Measurements from ENCODE around the gene MRPS2. TPM values are rescaled to one million over a fixed set of nuclear protein-coding genes. Genes with fewer than 3 reads are reported as not detected.
A peak's percentile ranks its signal among the peaks of the same experiment; 100 is the strongest.

Gene MRPS2
- total and polyA plus RNA-seq, 9 of the 15 experiments (the other 6 are each of a cell fraction or from before 2014, with no cell fraction given), result 8.0 to 167 (median 81.3) TPM

- no peak for TF ChIP-seq FOXO4 (CRISPR knock-in tag; IDR thresholded peaks at IDR 0.05)
- TF ChIP-seq KAT2B (IDR thresholded peaks at IDR 0.05; ENCODE audit: low read depth, low read length), result no peak
- TF ChIP-seq ZBTB12 (CRISPR knock-in tag; IDR thresholded peaks at IDR 0.05), result no peak
- no peak for TF ChIP-seq SRSF9 (IDR thresholded peaks at IDR 0.05; ENCODE audit: borderline replicate concordance, low read depth, low read length)
- no peak for TF ChIP-seq SMC3 (conservative IDR thresholded peaks at IDR 0.05; ENCODE audit: insufficient read depth, low read depth, low read length)
- TF ChIP-seq JUND (IDR thresholded peaks at IDR 0.05; ENCODE audit: borderline replicate concordance, low read depth, low read length), result peak; percentile 93
- peak; percentile 88; the same call in 2 of the 3 replicates for TF ChIP-seq JUND (tag; IDR thresholded peaks at IDR 0.05; ENCODE audit: borderline replicate concordance, low read depth, low read length)
- TF ChIP-seq CUX1 (CRISPR knock-in tag; IDR thresholded peaks at IDR 0.05), result peak; percentile 88
- no peak for TF ChIP-seq ZNF445 (CRISPR knock-in tag; IDR thresholded peaks at IDR 0.05; ENCODE audit: low read depth)
- no peak for TF ChIP-seq U2AF2 (optimal IDR thresholded peaks at IDR 0.05; ENCODE audit: low read depth, low read length)
- TF ChIP-seq EWSR1 (IDR thresholded peaks at IDR 0.05; ENCODE audit: borderline replicate concordance, low read depth, partially characterized antibody), result no peak
- TF ChIP-seq DACH1 (IDR thresholded peaks at IDR 0.05; ENCODE audit: partially characterized antibody), result no peak
- peak; percentile 81; the same call in 1 of the 2 replicates for TF ChIP-seq JUN (IDR thresholded peaks at IDR 0.05; ENCODE audit: borderline replicate concordance, low read depth, low read length)
- TF ChIP-seq JUN (CRISPR knock-in tag; IDR thresholded peaks at IDR 0.05; ENCODE audit: borderline replicate concordance), result no peak
- peak; percentile 96 for TF ChIP-seq MAFG (tag; conservative IDR thresholded peaks at IDR 0.05)
- TF ChIP-seq HDAC6 (IDR thresholded peaks at IDR 0.05; ENCODE audit: low read depth, low read length), result no peak
- TF ChIP-seq TRIM24 (IDR thresholded peaks at IDR 0.05), result peak in 1 of 2 experiments; percentile 68; a peak in 1 of 4 replicates
- TF ChIP-seq ZNF3 (CRISPR knock-in tag; IDR thresholded peaks at IDR 0.05), result no peak
- no peak for TF ChIP-seq ZC3H4 (CRISPR knock-in tag; IDR thresholded peaks at IDR 0.05; ENCODE audit: borderline replicate concordance)
- peak; percentile 68 for TF ChIP-seq HMBOX1 (IDR thresholded peaks at IDR 0.05)
Observed at GRCh38 chr9:135468854-135469521, 31.5 kb upstream of the MRPS2 start (continued).
